A549 treated with AZD9567 at 1 μM for 4 hours (cell line): ENCODE data around the gene MANF. TPM values are rescaled to one million over a fixed set of nuclear protein-coding genes. Genes with fewer than 3 reads are reported as not detected.

Experiments used
- total RNA-seq: library from RNA; stranded (reverse); fragments of 200-300 nt; extraction: Qiagen RNA extraction; gene quantifications from 5 replicates; pipeline ENCODE4 v1.2.3, GENCODE V29; 2022; ENCODE audit not compliant: insufficient read depth

MANF gene
- 93.5 to 124 TPM (median 117 TPM) in 5 replicates for total RNA-seq

DNA sequence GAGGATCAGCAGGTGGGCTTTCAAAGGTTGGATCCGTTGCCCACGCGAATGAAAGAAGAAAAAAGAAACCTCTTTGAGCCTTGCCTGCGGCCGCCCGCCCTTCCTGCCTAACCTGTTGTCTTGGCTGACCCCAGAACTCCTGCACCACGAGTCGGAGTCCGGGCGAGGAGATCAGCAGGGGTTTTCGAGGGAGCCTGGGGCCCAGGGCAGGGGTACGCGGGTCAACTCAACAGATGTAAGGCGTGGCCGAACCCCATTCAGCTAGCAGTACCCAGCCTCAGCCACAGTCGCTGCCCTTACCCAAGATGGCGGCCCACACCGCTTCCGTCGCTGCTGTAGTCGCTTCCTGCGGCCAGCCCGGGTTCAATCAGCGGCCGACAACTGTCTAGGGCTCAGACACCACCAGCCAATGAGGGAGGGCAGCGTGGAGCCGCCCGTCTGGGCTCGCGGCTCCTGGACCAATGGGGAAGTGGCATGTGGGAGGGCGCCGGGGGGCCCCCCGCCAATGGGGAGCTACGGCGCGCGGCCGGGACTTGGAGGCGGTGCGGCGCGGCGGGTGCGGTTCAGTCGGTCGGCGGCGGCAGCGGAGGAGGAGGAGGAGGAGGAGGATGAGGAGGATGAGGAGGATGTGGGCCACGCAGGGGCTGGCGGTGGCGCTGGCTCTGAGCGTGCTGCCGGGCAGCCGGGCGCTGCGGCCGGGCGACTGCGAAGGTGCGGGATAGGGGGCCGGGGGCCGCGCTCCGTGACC lies at the start of gene MANF:
MANF (plus strand) TSS at position 566 of the 748 bp plus-strand sequence; CDS start at position 618, 52 bp downstream.

GRCh38 chr3:51391075-51391565 lies 6.0 kb downstream of the MANF start, which contains the start of gene RBM15B:
Gene RBM15B, plus strand, starts transcription at chr3:51391285. Its CDS starts 115 bp downstream, at chr3:51391400.

Other genes with a start within 250 kb of the MANF start
- gene RBM15B, start 6.0 kb downstream of the MANF start, total RNA-seq: 16.9 to 20.1 TPM (median 19.6 TPM) in 5 replicates
- gene DCAF1, start 114.7 kb downstream of the MANF start, total RNA-seq: 11.5 to 15.1 TPM (median 12.8 TPM) in 5 replicates
- 3.9 to 4.8 TPM (median 4.2 TPM) in 5 replicates for gene RAD54L2, start 153.4 kb downstream of the MANF start, total RNA-seq